Calu3 (cell line): Measurements from ENCODE around the gene PLA2G6. TPM values are rescaled to one million over a fixed set of nuclear protein-coding genes. Genes with fewer than 3 reads are reported as not detected.
A peak's percentile ranks its signal among the peaks of the same experiment; 100 is the strongest.

Experiments used
- Bru-seq: library from RNA; stranded (reverse); fragments of 400-500 nt; gene quantifications from one replicate; lab custom pipeline; 2021; lab: Mats Ljungman, UMichigan
- BruChase-seq, 2 experiments: library from RNA; stranded (reverse); fragments of 400-500 nt; gene quantifications; one replicate each; lab custom pipeline; 2021; lab: Mats Ljungman, UMichigan
- BruUV-seq: library from RNA; stranded (reverse); fragments of 400-500 nt; replicated peaks from 2 replicates; lab custom pipeline; 2021; lab: Mats Ljungman, UMichigan
- CTCF ChIA-PET: fragments of 300-600 bp; sonication (Branson Sonifier 250); formaldehyde crosslinking; loops from one replicate; lab custom pipeline; 2022; ENCODE audit warnings: antibody characterized with exemption; lab: Charles Lee
- DNase-seq: peaks from one replicate; pipeline ENCODE4 v3.0.0; 2022
- H3K27ac Mint-ChIP-seq: one replicate; pipeline ENCODE4 v1.8.0; 2022; ENCODE audit warnings: mixed read lengths; ENCODE audit not compliant: unreplicated experiment
- H3K27me3 Mint-ChIP-seq: one replicate; pipeline ENCODE4 v1.8.0; 2022; ENCODE audit warnings: mixed read lengths; ENCODE audit not compliant: unreplicated experiment
- H3K36me3 Mint-ChIP-seq: one replicate; pipeline ENCODE4 v1.8.0; 2022; ENCODE audit warnings: mild to moderate bottlenecking, moderate library complexity, mixed read lengths; ENCODE audit not compliant: insufficient read depth, unreplicated experiment
- H3K4me1 Mint-ChIP-seq: one replicate; pipeline ENCODE4 v1.8.0; 2022; ENCODE audit warnings: mild to moderate bottlenecking, low read depth, mixed read lengths; ENCODE audit not compliant: unreplicated experiment
- H3K4me3 Mint-ChIP-seq: one replicate; pipeline ENCODE4 v1.8.0; 2022; ENCODE audit warnings: mild to moderate bottlenecking, low read depth, moderate library complexity, mixed read lengths; ENCODE audit not compliant: unreplicated experiment
- H3K9me3 Mint-ChIP-seq: one replicate; pipeline ENCODE4 v1.8.0; 2022; ENCODE audit warnings: low read depth, mixed read lengths; ENCODE audit not compliant: unreplicated experiment
- CTCF ChIP-seq: fragments of 200-600 bp; IDR thresholded peaks from one replicate; pipeline ENCODE4 v1.8.0; 2022; ENCODE audit warnings: antibody characterized with exemption; ENCODE audit not compliant: unreplicated experiment
- intact Hi-C: fragments of 100-400 bp; cut with micrococcal nuclease; formaldehyde crosslinking; loops from one replicate; pipeline ENCODE4 v1.10.0; 2022; ENCODE audit not compliant: unreplicated experiment
- long read RNA-seq: library from polyadenylated mRNA; stranded (forward); transcript quantifications from one replicate; pipeline ENCODE4 v2.0.0, GENCODE V29; 2022
- total RNA-seq: library from RNA; stranded (reverse); gene quantifications from 2 replicates; pipeline ENCODE4 v1.2.3, GENCODE V29; 2022

Gene PLA2G6, protein sequence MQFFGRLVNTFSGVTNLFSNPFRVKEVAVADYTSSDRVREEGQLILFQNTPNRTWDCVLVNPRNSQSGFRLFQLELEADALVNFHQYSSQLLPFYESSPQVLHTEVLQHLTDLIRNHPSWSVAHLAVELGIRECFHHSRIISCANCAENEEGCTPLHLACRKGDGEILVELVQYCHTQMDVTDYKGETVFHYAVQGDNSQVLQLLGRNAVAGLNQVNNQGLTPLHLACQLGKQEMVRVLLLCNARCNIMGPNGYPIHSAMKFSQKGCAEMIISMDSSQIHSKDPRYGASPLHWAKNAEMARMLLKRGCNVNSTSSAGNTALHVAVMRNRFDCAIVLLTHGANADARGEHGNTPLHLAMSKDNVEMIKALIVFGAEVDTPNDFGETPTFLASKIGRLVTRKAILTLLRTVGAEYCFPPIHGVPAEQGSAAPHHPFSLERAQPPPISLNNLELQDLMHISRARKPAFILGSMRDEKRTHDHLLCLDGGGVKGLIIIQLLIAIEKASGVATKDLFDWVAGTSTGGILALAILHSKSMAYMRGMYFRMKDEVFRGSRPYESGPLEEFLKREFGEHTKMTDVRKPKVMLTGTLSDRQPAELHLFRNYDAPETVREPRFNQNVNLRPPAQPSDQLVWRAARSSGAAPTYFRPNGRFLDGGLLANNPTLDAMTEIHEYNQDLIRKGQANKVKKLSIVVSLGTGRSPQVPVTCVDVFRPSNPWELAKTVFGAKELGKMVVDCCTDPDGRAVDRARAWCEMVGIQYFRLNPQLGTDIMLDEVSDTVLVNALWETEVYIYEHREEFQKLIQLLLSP
- total RNA-seq (43.5 and 44.0 TPM in 2 replicates), Bru-seq, nascent RNA (percentile 41 among the genes with signal in this experiment), BruChase-seq, experiment 1, labeled RNA remaining after a 6-hour chase (percentile 41 among the genes with signal in this experiment), BruChase-seq, experiment 2, labeled RNA remaining after a 2-hour chase (percentile 40 among the genes with signal in this experiment)
- long read RNA-seq, partial matches to known transcripts: 2 of 10 reads
- long read RNA-seq, other reads (novel, unspliced or antisense): 8 of 10 reads

GRCh38 chr22:38181453-38182200 is at the start of gene PLA2G6:
PLA2G6 (minus strand) TSS chr22:38181830; CDS start chr22:38169426, 12,404 bp downstream.
- intact Hi-C loops: no loop called here
- Mint-ChIP-seq H3K9me3 (no peaks in the 10 kb centered on the region), H3K4me3 (peak within 1 kb of the TSS; percentile 74), H3K4me1 (peaks cover 61% of the 10 kb centered on the region), H3K27me3 (no peaks in the 10 kb centered on the region), H3K36me3 (peaks cover 47% of the 10 kb centered on the region), H3K27ac (peak within 1 kb of the TSS; percentile 97)
- CTCF ChIA-PET: interaction anchor here (0.6 to 1.1 kb wide), 11 partner anchors 10 to 1122 kb away, joined by 3 to 8 read pairs (median 4); partner anchors contain the start of genes BAIAP2L2 and MAFF
- peak; percentile 99 for DNase-seq
- no peak for TF ChIP-seq CTCF
- no TSS peak for BruUV-seq

- no peaks in the 10 kb centered on the region for H3K9me3 Mint-ChIP-seq
- H3K4me3 Mint-ChIP-seq: peak overlapping the region; percentile 10
- no peak for DNase-seq
- H3K4me1 Mint-ChIP-seq: peaks cover 38% of the 10 kb centered on the region
- TF ChIP-seq CTCF: no peak
- H3K27me3 Mint-ChIP-seq: no peaks in the 10 kb centered on the region
- CTCF ChIA-PET: interaction anchor here (0.6 kb wide), 1 partner anchor 117 kb away, joined by 3 read pairs; no protein-coding TSS in a partner anchor
- intact Hi-C loops: no loop called here
- peak overlapping the region; percentile 73 for H3K27ac Mint-ChIP-seq
- no TSS peak for BruUV-seq
- peaks cover 49% of the 10 kb centered on the region for H3K36me3 Mint-ChIP-seq
These were observed 49.3 kb upstream of the PLA2G6 start for GRCh38 chr22:38230916-38231315.

DNA sequence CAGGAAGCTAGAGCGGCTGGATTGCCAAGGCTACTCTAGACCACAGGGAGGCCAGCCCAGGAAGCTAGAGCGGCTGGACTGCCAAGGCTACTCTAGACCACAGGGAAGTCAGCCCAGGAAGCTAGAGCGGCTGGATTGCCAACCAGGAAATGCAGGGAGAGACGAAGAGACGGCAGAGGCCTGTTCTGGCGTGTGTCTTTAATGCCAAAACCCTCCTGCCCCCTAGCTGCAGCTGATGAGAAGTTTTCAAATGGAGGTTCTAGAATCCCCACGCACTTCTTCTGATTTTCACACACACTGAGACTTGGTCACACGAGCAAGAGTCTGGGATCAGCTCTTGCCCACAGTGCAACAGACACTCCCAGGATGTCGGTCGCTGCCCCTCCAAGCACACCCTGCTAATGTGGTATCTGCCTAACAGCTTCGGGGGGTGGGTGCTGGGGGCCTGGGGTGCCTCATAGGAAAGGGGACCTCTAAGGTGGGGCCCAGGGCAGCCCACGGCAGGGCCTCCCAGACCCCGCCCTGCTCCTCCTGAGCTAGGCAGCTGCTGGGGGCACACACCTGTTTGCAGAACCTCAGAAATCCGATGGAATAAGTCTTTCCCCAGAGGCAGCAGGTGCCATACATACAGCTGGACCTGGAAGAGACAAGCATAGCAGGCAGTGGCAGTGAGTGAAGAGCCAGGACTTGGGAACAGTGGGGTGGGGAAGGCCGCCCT is 48.6 kb upstream of the PLA2G6 start:
- CTCF ChIA-PET: interaction anchor here (0.7 kb wide), 2 partner anchors 58 to 115 kb away, joined by 3 to 6 read pairs; no protein-coding TSS in a partner anchor
- peaks cover 48% of the 10 kb centered on the region for H3K36me3 Mint-ChIP-seq
- no TSS peak for BruUV-seq
- H3K4me1 Mint-ChIP-seq: peaks cover 33% of the 10 kb centered on the region
- no peak for DNase-seq
- peak overlapping the region; percentile 10 for H3K4me3 Mint-ChIP-seq
- no peaks in the 10 kb centered on the region for H3K9me3 Mint-ChIP-seq
- TF ChIP-seq CTCF: no peak
- peak overlapping the region; percentile 73 for H3K27ac Mint-ChIP-seq
- no peaks in the 10 kb centered on the region for H3K27me3 Mint-ChIP-seq
- intact Hi-C loops: no loop called here
